Panc1 (cell line): ENCODE results near the gene ATG2B. TPM values are rescaled to one million over a fixed set of nuclear protein-coding genes. Genes with fewer than 3 reads are reported as not detected.

Experiments
- ATAC-seq: fragments of 200-7000 bp; cut with Tn5 transposase; 2 replicates; pipeline ENCODE4 v1.9.1; 2020; ENCODE audit warnings: mild to moderate bottlenecking, moderate library complexity
- BruUV-seq: library from RNA; stranded (reverse); fragments of 400-500 nt; replicated peaks from 2 replicates; lab custom pipeline; 2021; lab: Mats Ljungman, UMichigan
- CTCF ChIA-PET: fragments of 300-600 bp; sonication (Branson Sonifier 250); formaldehyde crosslinking; loops from one replicate; lab custom pipeline; 2022; ENCODE audit warnings: antibody characterized with exemption; lab: Charles Lee
- POLR2A ChIA-PET: fragments of 300-600 bp; sonication (Branson Sonifier 250); formaldehyde crosslinking; loops from one replicate; lab custom pipeline; 2022; ENCODE audit warnings: antibody characterized with exemption; lab: Charles Lee
- DNase-seq: peaks from one replicate; pipeline ENCODE4 v3.0.0-alpha.2; 2010; ENCODE audit warnings: low read depth, low spot score
- H3K27ac ChIP-seq: 2 replicates; pipeline ENCODE4 v1.5.1; 2011; ENCODE audit warnings: mild to moderate bottlenecking, low read length, inconsistent platforms
- H3K27me3 ChIP-seq: fragments of 200-500 bp; sonication (Bioruptor generic); 2 replicates; pipeline ENCODE4 v1.6.0; 2014; ENCODE audit warnings: low read length, inconsistent platforms; ENCODE audit not compliant: control insufficient read depth, insufficient read depth
- H3K36me3 ChIP-seq: fragments of 200-500 bp; sonication (Bioruptor generic); 2 replicates; pipeline ENCODE4 v1.5.1; 2014; ENCODE audit warnings: inconsistent platforms, mild to moderate bottlenecking, low read length, moderate library complexity; ENCODE audit not compliant: control insufficient read depth, insufficient read depth
- H3K4me1 ChIP-seq: 2 replicates; pipeline ENCODE4 v1.5.1; 2011; ENCODE audit warnings: inconsistent platforms, mild to moderate bottlenecking, low read length, moderate library complexity; ENCODE audit not compliant: control insufficient read depth, insufficient read depth
- H3K4me3 ChIP-seq, 2 experiments: 2 replicates each; pipeline ENCODE4 v1.5.1; 2011 to 2012; ENCODE audit warnings: low read depth in 2 of 2, low read length in 2 of 2, mild to moderate bottlenecking in 2 of 2, inconsistent platforms in 1 of 2, moderate library complexity in 1 of 2
- H3K9me3 ChIP-seq: fragments of 200-500 bp; sonication (Bioruptor generic); 2 replicates; pipeline ENCODE4 v1.5.1; 2014; ENCODE audit warnings: low read depth, mild to moderate bottlenecking, inconsistent platforms, low read length, moderate library complexity; ENCODE audit not compliant: control insufficient read depth, insufficient read depth
- CTCF ChIP-seq: fragments of 450-650 bp; IDR thresholded peaks from 2 replicates; pipeline ENCODE4 v1.5.1; 2017; ENCODE audit warnings: mild to moderate bottlenecking
- POLR2AphosphoS5 ChIP-seq: IDR thresholded peaks from 2 replicates; pipeline ENCODE4 v1.6.1; 2012; ENCODE audit warnings: mild to moderate bottlenecking, low read depth, low read length, moderate library complexity
- SIN3A ChIP-seq: IDR thresholded peaks from 2 replicates; pipeline ENCODE4 v1.6.1; 2012; ENCODE audit warnings: low read depth, mild to moderate bottlenecking, low read length, moderate library complexity, borderline replicate concordance; ENCODE audit not compliant: insufficient read depth
- TCF7L2 ChIP-seq: IDR thresholded peaks from 2 replicates; pipeline ENCODE4 v1.6.1; 2011; ENCODE audit warnings: mild to moderate bottlenecking, low read depth, low read length, inconsistent platforms
- in situ Hi-C: cut with HindIII; loops from 2 replicates; pipeline ENCODE4 v1.10.0; 2016; ENCODE audit warnings: low sequenced_read_pairs, low pct_unique_long_range_greater_than_20kb
- intact Hi-C: fragments of 100-400 bp; cut with micrococcal nuclease; formaldehyde crosslinking; loops from one replicate; pipeline ENCODE4 v1.10.0; 2022; ENCODE audit not compliant: unreplicated experiment
- total RNA-seq: library from RNA; stranded (reverse); gene quantifications from one replicate; pipeline ENCODE4 v1.2.1, GENCODE V29; 2021; ENCODE audit not compliant: unreplicated experiment
- TF ChIP-seq, protein P1 (sequence below), 2 experiments: IDR thresholded peaks; 2 replicates each; pipeline ENCODE4 v1.6.1; 2011 to 2012; ENCODE audit warnings: low read depth in 2 of 2, control low read depth in 1 of 2, low read length in 1 of 2, mild to moderate bottlenecking in 1 of 2, moderate library complexity in 1 of 2; ENCODE audit not compliant: insufficient read depth in 1 of 2

Gene ATG2B
- total RNA-seq, 1 experiment from 2014 or later: 2.6 TPM

GRCh38 chr14:96255501-96256366 lies 107.4 kb downstream of the ATG2B start, which contains the start of gene BDKRB1:
Gene BDKRB1, plus strand, starts transcription at chr14:96256210. Its CDS starts 7,473 bp downstream, at chr14:96263683.
- CTCF ChIA-PET: no interaction called here
- Histone ChIP-seq H3K9me3 (peaks cover 4% of the 10 kb centered on the region; the same call in 1 of the 2 replicates), H3K27ac (no peak within 1 kb of the TSS), H3K4me3 (no peak within 1 kb of the TSS), H3K4me1 (no peaks in the 10 kb centered on the region), H3K27me3 (peaks cover 8% of the 10 kb centered on the region), H3K36me3 (no peaks in the 10 kb centered on the region)
- intact Hi-C loops (no loop called here), in situ Hi-C loops (no loop called here)
- ATAC-seq (no peak), DNase-seq (no peak)
- TF ChIP-seq CTCF (no peak), SIN3A (no peak), TCF7L2 (no peak), POLR2AphosphoS5 (no peak)
- TF ChIP-seq, protein P1, sequence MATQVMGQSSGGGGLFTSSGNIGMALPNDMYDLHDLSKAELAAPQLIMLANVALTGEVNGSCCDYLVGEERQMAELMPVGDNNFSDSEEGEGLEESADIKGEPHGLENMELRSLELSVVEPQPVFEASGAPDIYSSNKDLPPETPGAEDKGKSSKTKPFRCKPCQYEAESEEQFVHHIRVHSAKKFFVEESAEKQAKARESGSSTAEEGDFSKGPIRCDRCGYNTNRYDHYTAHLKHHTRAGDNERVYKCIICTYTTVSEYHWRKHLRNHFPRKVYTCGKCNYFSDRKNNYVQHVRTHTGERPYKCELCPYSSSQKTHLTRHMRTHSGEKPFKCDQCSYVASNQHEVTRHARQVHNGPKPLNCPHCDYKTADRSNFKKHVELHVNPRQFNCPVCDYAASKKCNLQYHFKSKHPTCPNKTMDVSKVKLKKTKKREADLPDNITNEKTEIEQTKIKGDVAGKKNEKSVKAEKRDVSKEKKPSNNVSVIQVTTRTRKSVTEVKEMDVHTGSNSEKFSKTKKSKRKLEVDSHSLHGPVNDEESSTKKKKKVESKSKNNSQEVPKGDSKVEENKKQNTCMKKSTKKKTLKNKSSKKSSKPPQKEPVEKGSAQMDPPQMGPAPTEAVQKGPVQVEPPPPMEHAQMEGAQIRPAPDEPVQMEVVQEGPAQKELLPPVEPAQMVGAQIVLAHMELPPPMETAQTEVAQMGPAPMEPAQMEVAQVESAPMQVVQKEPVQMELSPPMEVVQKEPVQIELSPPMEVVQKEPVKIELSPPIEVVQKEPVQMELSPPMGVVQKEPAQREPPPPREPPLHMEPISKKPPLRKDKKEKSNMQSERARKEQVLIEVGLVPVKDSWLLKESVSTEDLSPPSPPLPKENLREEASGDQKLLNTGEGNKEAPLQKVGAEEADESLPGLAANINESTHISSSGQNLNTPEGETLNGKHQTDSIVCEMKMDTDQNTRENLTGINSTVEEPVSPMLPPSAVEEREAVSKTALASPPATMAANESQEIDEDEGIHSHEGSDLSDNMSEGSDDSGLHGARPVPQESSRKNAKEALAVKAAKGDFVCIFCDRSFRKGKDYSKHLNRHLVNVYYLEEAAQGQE (IDR thresholded peaks at IDR 0.05; ENCODE audit: insufficient read depth in 1 of 2, low read depth in 2 of 2, low read length in 1 of 2): no peak
- POLR2A ChIA-PET: no interaction called here
- BruUV-seq: no TSS peak

- no TSS peak for BruUV-seq
- ChIA-PET POLR2A (no interaction called here), CTCF (no interaction called here)
- Histone ChIP-seq H3K4me1 (no peaks in the 10 kb centered on the region), H3K36me3 (no peaks in the 10 kb centered on the region), H3K27me3 (peaks cover 8% of the 10 kb centered on the region), H3K9me3 (peaks cover 4% of the 10 kb centered on the region; the same call in 1 of the 2 replicates), H3K4me3 (no peak overlapping the region), H3K27ac (no peak overlapping the region)
- no peak for TF ChIP-seq POLR2AphosphoS5
- TF ChIP-seq, protein P1 (IDR thresholded peaks at IDR 0.05; ENCODE audit: insufficient read depth in 1 of 2, low read depth in 2 of 2, low read length in 1 of 2): no peak
- in situ Hi-C loops: no loop called here
- ATAC-seq: no peak
- intact Hi-C loops: no loop called here
- no peak for DNase-seq
Observed at GRCh38 chr14:96254687-96255086, 108.5 kb downstream of the ATG2B start.
